Colon (tissue), 2 donors: ENCODE results near the gene MSH3.
"Not testable (repeated sequence)": the region's sequence is repeated elsewhere in the genome, so short reads cannot be mapped to it uniquely, and the experiment has no call there.

Experiments
- FAIRE-seq: peaks from 2 replicates; lab custom pipeline; 2012; peaks lifted over from hg19 to GRCh38; lab: Jason Lieb, UNC
- donor health status: control.
- donor health status: control.

MSH3 gene

GRCh38 chr5:80854583-80854982, 200.1 kb downstream of the MSH3 start:
- FAIRE-seq = no peak

GRCh38 chr5:80860924-80861613, 206.6 kb downstream of the MSH3 start:
- FAIRE-seq = no peak

- no peak for FAIRE-seq
Observed at GRCh38 chr5:80863708-80864107, 209.3 kb downstream of the MSH3 start.

- no peak for FAIRE-seq
Observed at GRCh38 chr5:80864109-80864508, 209.7 kb downstream of the MSH3 start.

GRCh38 chr5:80864706-80865435, 210.4 kb downstream of the MSH3 start:
- no peak for FAIRE-seq

- no peak for FAIRE-seq
Observed at GRCh38 chr5:80865551-80865950, 211.1 kb downstream of the MSH3 start.

- no peak for FAIRE-seq
Observed at GRCh38 chr5:80866371-80866770, 211.9 kb downstream of the MSH3 start.

- no peak for FAIRE-seq
Observed at GRCh38 chr5:80867233-80867632, 212.8 kb downstream of the MSH3 start.

- no peak for FAIRE-seq
Observed at GRCh38 chr5:80870442-80870841, 216.0 kb downstream of the MSH3 start.

- no peak for FAIRE-seq
Observed at GRCh38 chr5:80871541-80871961, 217.1 kb downstream of the MSH3 start.

- FAIRE-seq = no peak
Observed at GRCh38 chr5:80874162-80874561, 219.7 kb downstream of the MSH3 start.

- no peak for FAIRE-seq
Observed at GRCh38 chr5:80877592-80877991, 223.1 kb downstream of the MSH3 start.

- FAIRE-seq = no peak
Observed at GRCh38 chr5:80881726-80882125, 227.3 kb downstream of the MSH3 start.

GRCh38 chr5:80883390-80883789, 228.9 kb downstream of the MSH3 start:
- not testable (repeated sequence) for FAIRE-seq

- no peak for FAIRE-seq
Observed at GRCh38 chr5:80884086-80884813, 229.8 kb downstream of the MSH3 start.

GRCh38 chr5:80884929-80885328, 230.5 kb downstream of the MSH3 start:
- FAIRE-seq = no peak

GRCh38 chr5:80885396-80886000, 231.0 kb downstream of the MSH3 start:
- no peak for FAIRE-seq

GRCh38 chr5:80894083-80894482, 239.6 kb downstream of the MSH3 start:
- no peak for FAIRE-seq

GRCh38 chr5:80895523-80895922, 241.1 kb downstream of the MSH3 start:
- FAIRE-seq = no peak

GRCh38 chr5:80902624-80903023, 248.2 kb downstream of the MSH3 start:
- FAIRE-seq = not testable (repeated sequence)

GRCh38 chr5:80904533-80905187, 250.2 kb downstream of the MSH3 start:
- FAIRE-seq = no peak

- no peak for FAIRE-seq
Observed at GRCh38 chr5:80905405-80905804, 251.0 kb downstream of the MSH3 start.
